Stimulated activated CD8-positive, alpha-beta memory T cell treated with anti-CD3 and anti-CD28 coated beads, Interleukin-12 subunit alpha, Interleukin-12 subunit beta, amount 100 ng/mL, for 24 hours (primary cell): ENCODE results near the gene MUS81.

Source experiments
- DNase-seq: peaks from one replicate; pipeline ENCODE4 v3.0.0-alpha.2; 2020; ENCODE audit errors: extremely low read depth

MUS81 gene

GRCh38 chr11:65861533-65862183, 1.4 kb downstream of the MUS81 start:
- DNase-seq = no peak

- no peak for DNase-seq
These were observed 2.0 kb downstream of the MUS81 start for GRCh38 chr11:65862191-65862735.

- DNase-seq = no peak
These were observed 3.0 kb downstream of the MUS81 start for GRCh38 chr11:65862941-65863888.

- no peak for DNase-seq
These were observed 3.9 kb downstream of the MUS81 start for GRCh38 chr11:65863889-65864705.

GRCh38 chr11:65864706-65865471, 4.7 kb downstream of the MUS81 start:
- no peak for DNase-seq

- DNase-seq = no peak
These were observed 5.4 kb downstream of the MUS81 start for GRCh38 chr11:65865550-65866172.

GRCh38 chr11:65866509-65867283, 6.5 kb downstream of the MUS81 start:
- no peak for DNase-seq

- DNase-seq = no peak
These were observed 7.2 kb downstream of the MUS81 start for GRCh38 chr11:65867284-65868071.

- DNase-seq = no peak
These were observed 7.9 kb downstream of the MUS81 start for GRCh38 chr11:65868076-65868667.

GRCh38 chr11:65868907-65869306, 8.7 kb downstream of the MUS81 start:
- DNase-seq = no peak

- DNase-seq = no peak
These were observed 9.5 kb downstream of the MUS81 start for GRCh38 chr11:65869643-65870306.

- DNase-seq = no peak
These were observed 10.1 kb downstream of the MUS81 start for GRCh38 chr11:65870307-65870658.

- DNase-seq = no peak
These were observed 10.8 kb downstream of the MUS81 start for GRCh38 chr11:65870706-65871681.

GRCh38 chr11:65871811-65872548, 11.7 kb downstream of the MUS81 start:
- no peak for DNase-seq

GRCh38 chr11:65872586-65873317, 12.5 kb downstream of the MUS81 start, which contains the start of gene EFEMP2:
EFEMP2 (minus strand) TSS chr11:65872800; CDS start chr11:65872354, 446 bp downstream.
- DNase-seq = no peak
